PFSK-1 (cell line): ENCODE data around the gene GALNT10.

Experiments
- FOXP2 ChIP-seq: optimal IDR thresholded peaks from 2 replicates; pipeline ENCODE3; 2011; ENCODE audit warnings: borderline replicate concordance, control low read depth, inconsistent platforms; ENCODE audit not compliant: insufficient read depth; ENCODE audit errors: extremely low read length, extremely low read depth
- POLR2AphosphoS5 ChIP-seq: IDR thresholded peaks from 2 replicates; pipeline ENCODE4 v1.6.1; 2012; ENCODE audit warnings: low read depth, mild to moderate bottlenecking, control low read depth, low read length, moderate library complexity
- SIN3A ChIP-seq: IDR thresholded peaks from 2 replicates; pipeline ENCODE4 v1.6.1; 2012; ENCODE audit warnings: mild to moderate bottlenecking, low read length, moderate library complexity, borderline replicate concordance; ENCODE audit not compliant: insufficient read depth
- TAF1 ChIP-seq: IDR thresholded peaks from 2 replicates; pipeline ENCODE4 v1.6.1; 2012; ENCODE audit warnings: low read length, control low read depth, borderline replicate concordance; ENCODE audit not compliant: insufficient read depth
- TF ChIP-seq, protein P1 (sequence below), 2 experiments: IDR thresholded peaks; 2 replicates each; pipeline versions ENCODE4 v1.6.1 to v1.8.0; 2011 to 2012; ENCODE audit warnings: low read depth in 2 of 2, low read length in 2 of 2, control low read depth in 1 of 2, inconsistent platforms in 1 of 2, mild to moderate bottlenecking in 1 of 2, moderate library complexity in 1 of 2; ENCODE audit not compliant: insufficient read depth in 1 of 2

GALNT10 gene

DNA sequence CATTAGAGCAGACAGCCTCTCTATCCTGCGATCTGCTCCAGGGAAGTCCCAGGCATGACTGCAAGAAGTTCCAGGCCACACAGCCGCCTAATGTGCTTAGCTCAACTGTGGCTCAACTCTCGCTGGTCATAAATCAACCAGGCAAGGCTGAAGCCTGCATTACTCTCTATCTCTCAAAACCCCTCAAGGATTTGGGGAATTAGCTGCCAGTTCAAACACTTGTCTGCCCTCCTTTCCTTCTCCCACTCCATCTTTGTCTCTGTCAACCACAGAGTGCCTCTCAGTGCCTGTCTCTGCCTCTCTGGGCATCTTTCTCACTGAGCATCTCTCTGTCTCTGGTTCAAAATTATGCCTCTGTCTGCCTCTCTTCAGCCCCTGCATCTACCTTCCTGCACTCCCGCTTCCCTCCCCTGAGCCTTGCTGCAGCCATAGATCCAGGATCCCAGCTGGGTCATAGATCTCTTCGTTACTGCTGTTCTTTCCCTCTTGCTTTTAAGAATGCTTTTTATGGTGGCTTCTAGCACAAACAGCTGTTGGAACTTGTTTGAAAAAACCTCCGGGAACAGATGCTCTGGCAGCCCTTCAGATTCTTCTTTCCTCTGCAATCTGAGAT is 27.9 kb upstream of the GALNT10 start:
- TF ChIP-seq POLR2AphosphoS5 (no peak), FOXP2 (no peak), TAF1 (no peak), SIN3A (no peak)
- TF ChIP-seq, protein P1, sequence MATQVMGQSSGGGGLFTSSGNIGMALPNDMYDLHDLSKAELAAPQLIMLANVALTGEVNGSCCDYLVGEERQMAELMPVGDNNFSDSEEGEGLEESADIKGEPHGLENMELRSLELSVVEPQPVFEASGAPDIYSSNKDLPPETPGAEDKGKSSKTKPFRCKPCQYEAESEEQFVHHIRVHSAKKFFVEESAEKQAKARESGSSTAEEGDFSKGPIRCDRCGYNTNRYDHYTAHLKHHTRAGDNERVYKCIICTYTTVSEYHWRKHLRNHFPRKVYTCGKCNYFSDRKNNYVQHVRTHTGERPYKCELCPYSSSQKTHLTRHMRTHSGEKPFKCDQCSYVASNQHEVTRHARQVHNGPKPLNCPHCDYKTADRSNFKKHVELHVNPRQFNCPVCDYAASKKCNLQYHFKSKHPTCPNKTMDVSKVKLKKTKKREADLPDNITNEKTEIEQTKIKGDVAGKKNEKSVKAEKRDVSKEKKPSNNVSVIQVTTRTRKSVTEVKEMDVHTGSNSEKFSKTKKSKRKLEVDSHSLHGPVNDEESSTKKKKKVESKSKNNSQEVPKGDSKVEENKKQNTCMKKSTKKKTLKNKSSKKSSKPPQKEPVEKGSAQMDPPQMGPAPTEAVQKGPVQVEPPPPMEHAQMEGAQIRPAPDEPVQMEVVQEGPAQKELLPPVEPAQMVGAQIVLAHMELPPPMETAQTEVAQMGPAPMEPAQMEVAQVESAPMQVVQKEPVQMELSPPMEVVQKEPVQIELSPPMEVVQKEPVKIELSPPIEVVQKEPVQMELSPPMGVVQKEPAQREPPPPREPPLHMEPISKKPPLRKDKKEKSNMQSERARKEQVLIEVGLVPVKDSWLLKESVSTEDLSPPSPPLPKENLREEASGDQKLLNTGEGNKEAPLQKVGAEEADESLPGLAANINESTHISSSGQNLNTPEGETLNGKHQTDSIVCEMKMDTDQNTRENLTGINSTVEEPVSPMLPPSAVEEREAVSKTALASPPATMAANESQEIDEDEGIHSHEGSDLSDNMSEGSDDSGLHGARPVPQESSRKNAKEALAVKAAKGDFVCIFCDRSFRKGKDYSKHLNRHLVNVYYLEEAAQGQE (IDR thresholded peaks at IDR 0.05; ENCODE audit: insufficient read depth in 1 of 2, low read depth in 2 of 2, low read length in 2 of 2): no peak

DNA sequence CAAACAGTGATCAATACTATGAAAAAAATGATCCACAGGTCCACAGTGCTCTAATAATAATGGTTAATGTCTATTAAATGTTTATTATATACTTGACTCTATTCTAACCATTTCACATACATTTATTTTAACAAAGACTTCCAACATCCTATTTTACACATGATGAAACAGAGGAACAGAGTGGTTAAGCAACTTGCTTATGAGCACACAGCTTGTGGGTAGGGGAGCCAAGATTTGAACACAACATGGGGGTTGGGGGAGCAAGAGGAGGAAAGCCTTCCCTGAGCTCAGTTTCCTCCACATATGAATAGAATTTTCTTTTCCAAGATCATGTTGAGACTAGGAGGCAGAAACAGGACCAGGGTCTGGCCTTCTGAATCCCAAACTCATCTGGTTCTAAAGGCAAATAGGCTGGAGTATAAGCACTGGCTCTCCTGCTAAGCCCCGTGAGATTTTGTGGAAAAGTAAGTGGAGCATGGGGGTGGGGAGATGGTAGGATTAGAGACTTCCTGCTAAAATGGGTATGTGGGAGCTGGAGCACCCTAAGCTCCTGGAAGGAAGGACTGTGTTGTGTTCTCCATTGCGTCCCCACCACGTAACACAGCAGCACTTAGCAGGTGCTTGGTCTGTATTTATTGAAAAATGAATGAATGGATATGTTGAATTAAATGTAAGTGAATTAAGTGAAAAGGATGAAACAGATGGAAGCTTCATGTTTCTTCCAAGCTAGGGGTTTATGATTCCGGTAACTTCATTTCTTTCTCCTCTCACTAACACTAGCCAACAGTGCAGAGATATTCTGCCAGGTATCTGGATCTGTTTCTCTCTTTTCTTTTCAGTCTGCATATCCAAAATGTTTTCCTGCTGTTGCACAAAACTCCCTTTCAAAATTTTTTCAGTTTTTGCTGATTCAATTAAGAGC is 26.9 kb upstream of the GALNT10 start:
- no peak for TF ChIP-seq FOXP2
- no peak for TF ChIP-seq POLR2AphosphoS5
- no peak for TF ChIP-seq TAF1
- no peak for TF ChIP-seq SIN3A
- TF ChIP-seq, protein P1 (IDR thresholded peaks at IDR 0.05; ENCODE audit: insufficient read depth in 1 of 2, low read depth in 2 of 2, low read length in 2 of 2): no peak

DNA sequence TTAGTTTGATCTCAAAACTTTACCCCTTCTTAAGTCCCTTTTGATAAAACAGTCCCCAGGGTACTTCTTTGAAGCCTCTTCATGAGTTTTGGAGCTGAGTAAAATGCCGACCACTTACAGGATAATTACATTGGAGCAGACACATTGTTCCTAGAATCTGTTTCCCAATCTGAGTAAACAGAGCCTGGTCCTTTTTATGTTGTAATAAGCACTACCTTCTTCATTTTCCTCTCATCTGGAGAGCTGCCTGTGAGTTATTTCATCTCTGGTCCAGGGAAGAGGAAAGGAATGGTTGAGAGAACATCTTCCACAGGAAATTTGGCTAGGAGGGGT is 26.3 kb upstream of the GALNT10 start:
- TF ChIP-seq POLR2AphosphoS5 (no peak), SIN3A (no peak)

DNA sequence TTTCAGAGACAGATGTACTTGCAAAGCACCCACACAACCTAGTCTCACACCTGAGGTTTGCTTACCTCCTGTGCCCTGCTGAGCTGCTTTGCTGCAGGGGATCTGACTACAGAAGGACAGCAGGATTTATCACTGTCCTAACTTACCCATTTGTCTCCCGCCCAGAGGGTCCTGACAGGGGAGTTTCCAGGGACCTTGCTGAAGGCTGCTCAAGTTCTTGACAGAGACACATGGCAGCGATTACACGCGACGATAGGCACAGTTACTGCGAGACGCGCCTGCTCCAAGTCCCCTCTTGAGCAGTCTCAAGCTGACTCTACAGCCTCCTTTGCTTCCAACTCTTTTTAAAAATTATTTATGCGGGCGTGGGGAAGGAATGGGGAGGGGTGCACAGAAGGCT is 24.6 kb upstream of the GALNT10 start:
- no peak for TF ChIP-seq FOXP2
- no peak for TF ChIP-seq SIN3A
- TF ChIP-seq, protein P1 (IDR thresholded peaks at IDR 0.05; ENCODE audit: insufficient read depth in 1 of 2, low read depth in 2 of 2, low read length in 2 of 2): no peak
- TF ChIP-seq POLR2AphosphoS5: no peak
- TF ChIP-seq TAF1: no peak

DNA sequence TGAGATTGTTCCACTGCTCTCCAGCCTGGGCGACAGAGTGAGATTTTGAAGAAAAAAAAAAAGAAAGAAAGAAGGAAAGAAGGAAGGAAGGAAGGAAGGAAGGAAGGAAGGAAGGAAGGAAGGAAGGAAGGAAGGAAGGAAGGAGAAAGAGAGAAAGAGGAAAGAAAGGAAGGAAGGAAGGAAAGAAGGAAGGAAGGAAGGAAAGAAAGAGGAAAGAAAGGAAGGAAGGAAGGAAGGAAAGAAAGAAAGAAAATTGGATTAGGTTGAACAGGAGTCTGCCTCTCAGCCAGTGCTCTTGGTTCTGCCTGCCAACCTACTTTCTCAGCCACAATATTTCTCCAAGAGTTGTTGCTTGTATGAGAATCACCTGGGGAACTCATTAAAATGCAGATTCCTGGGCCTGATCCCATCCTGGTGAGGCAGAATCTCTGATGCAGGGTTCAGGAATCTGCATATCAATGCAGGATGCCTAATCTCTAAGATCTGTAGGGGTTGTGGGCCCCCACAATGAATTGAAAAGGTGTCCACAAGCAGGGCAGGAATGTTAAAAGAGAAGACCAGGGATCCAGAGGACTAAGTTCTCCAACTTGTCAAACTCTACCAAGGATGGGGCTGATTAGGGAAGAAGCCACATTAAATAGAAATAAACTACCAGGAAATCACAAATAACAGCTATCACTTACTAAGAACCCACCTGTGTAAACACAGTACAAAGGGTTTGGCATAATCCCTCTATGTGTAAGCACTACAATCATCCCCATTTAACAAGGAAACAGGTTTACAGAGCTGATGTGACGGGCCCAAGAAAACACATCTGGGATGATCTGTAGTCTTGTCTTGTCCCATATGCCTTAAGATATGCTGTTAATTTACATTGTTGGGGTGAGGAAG is 23.4 kb upstream of the GALNT10 start:
- no peak for TF ChIP-seq TAF1
- TF ChIP-seq, protein P1 (IDR thresholded peaks at IDR 0.05; ENCODE audit: insufficient read depth in 1 of 2, low read depth in 2 of 2, low read length in 2 of 2): no peak
- no peak for TF ChIP-seq POLR2AphosphoS5
- no peak for TF ChIP-seq FOXP2
- no peak for TF ChIP-seq SIN3A
